HUES64 (cell line): ENCODE data around the gene EEPD1.
"Not testable (repeated sequence)": the region's sequence is repeated elsewhere in the genome, so short reads cannot be mapped to it uniquely, and the experiment has no call there.

Experiments
- H3K27ac ChIP-seq: 2 replicates; pipeline ENCODE4 v1.7.0; 2013; ENCODE audit warnings: low read depth, low read length, inconsistent platforms
- H3K27me3 ChIP-seq: 2 replicates; pipeline ENCODE4 v1.6.1; 2013; ENCODE audit warnings: mild to moderate bottlenecking, low read length; ENCODE audit not compliant: insufficient read depth
- H3K36me3 ChIP-seq: 2 replicates; pipeline ENCODE4 v1.6.1; 2013; ENCODE audit warnings: mild to moderate bottlenecking, low read length; ENCODE audit not compliant: insufficient read depth
- H3K4me1 ChIP-seq: 2 replicates; pipeline ENCODE4 v1.6.1; 2013; ENCODE audit warnings: mild to moderate bottlenecking, low read length, moderate library complexity; ENCODE audit not compliant: insufficient read depth
- H3K4me3 ChIP-seq: 2 replicates; pipeline ENCODE4 v1.5.1; 2013; ENCODE audit warnings: mild to moderate bottlenecking, low read length, moderate library complexity
- H3K9ac ChIP-seq: 2 replicates; pipeline ENCODE4 v1.6.1; 2013; ENCODE audit warnings: mild to moderate bottlenecking, low read depth, low read length
- H3K9me3 ChIP-seq: 2 replicates; pipeline ENCODE4 v1.6.1; 2013; ENCODE audit warnings: low read depth, low read length; ENCODE audit not compliant: insufficient read depth
- WGBS: fragments of 150-250, 120-280 bp; methylation state at CpG from one replicate; pipeline ENCODE4 v1.1.7; 2013; ENCODE audit warnings: missing lambda C conversion rate; 5-methylcytosine and 5-hydroxymethylcytosine counted together

The EEPD1 gene

GRCh38 chr7:36148422-36149065 is 4.5 kb upstream of the EEPD1 start:
- H3K4me3 ChIP-seq, result no peak overlapping the region
- H3K4me1 ChIP-seq, result peaks cover 5% of the 10 kb centered on the region; the same call in 1 of the 2 replicates
- 96% methylated on average over 4 of the region's 4 CpGs for WGBS
- no peak overlapping the region for H3K27ac ChIP-seq
- H3K27me3 ChIP-seq, result peaks cover 1% of the 10 kb centered on the region
- H3K9ac ChIP-seq, result no peak overlapping the region
- no peaks in the 10 kb centered on the region for H3K9me3 ChIP-seq
- no peaks in the 10 kb centered on the region for H3K36me3 ChIP-seq

DNA sequence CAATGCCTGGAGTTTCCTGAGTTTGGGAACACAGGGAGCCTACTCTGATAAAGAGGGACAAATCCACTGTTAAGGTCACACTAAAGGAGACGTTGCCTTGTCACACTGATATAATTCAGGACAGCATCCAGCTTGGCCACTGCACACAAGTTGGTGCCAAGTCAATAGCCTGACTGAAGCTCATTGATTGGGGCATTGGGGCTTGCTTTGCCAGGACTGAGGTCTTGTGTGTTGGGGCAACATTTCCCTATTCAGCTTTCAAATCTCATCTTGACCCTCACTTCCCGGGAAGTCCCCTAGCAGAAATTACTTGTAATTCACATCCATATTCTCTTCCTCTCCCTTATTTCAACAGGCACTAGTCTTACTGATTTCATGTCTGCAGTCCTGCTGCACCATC is 3.8 kb upstream of the EEPD1 start:
- not testable (repeated sequence) for H3K4me3 ChIP-seq, H3K9ac ChIP-seq, H3K27me3 ChIP-seq, H3K4me1 ChIP-seq, H3K9me3 ChIP-seq, H3K36me3 ChIP-seq, H3K27ac ChIP-seq
- no CpG with 5 or more reads among the region's 2 CpGs for WGBS

DNA sequence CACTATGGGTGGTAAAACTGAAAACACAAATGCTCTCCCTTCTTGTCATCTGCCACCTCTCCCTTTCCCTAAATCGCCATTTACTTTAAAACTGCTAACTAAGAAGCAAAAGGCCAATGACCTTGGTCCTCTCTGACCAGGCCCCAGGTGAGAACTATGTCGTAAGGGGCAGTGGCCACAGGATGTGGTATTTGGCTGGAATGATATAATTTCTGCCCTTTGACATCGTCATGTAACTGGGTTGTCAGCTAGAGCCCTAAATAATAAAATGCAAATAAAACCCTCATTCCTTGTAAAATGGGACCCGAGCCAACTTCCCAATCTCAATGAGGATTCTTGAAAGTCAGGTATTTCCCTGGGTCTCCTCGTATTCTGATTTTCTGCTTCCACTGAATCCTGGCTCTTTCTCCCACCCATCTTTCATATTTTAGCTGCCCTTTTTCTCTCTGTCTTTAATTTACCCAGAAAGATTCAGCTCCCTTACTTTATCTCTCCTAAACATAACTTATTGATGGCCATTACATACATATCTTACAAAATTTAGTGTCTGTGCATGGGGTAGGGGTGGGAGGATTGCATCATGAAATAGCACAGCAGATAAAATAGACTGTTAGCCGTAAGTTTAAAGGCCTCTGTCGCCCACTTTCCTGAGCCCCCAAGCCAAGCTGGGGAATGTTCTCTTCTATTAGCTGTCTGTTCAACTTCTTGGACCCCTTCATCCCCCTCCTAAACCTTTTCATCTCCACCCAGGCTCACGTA is 3.2 kb upstream of the EEPD1 start:
- H3K36me3 ChIP-seq, result no peaks in the 10 kb centered on the region
- no peak overlapping the region for H3K9ac ChIP-seq
- peaks cover 10% of the 10 kb centered on the region for H3K27me3 ChIP-seq
- H3K4me3 ChIP-seq, result no peak overlapping the region
- WGBS, result 81% methylated on average over 7 of the region's 8 CpGs
- H3K27ac ChIP-seq, result no peak overlapping the region
- H3K4me1 ChIP-seq, result peaks cover 5% of the 10 kb centered on the region
- H3K9me3 ChIP-seq, result no peaks in the 10 kb centered on the region

DNA sequence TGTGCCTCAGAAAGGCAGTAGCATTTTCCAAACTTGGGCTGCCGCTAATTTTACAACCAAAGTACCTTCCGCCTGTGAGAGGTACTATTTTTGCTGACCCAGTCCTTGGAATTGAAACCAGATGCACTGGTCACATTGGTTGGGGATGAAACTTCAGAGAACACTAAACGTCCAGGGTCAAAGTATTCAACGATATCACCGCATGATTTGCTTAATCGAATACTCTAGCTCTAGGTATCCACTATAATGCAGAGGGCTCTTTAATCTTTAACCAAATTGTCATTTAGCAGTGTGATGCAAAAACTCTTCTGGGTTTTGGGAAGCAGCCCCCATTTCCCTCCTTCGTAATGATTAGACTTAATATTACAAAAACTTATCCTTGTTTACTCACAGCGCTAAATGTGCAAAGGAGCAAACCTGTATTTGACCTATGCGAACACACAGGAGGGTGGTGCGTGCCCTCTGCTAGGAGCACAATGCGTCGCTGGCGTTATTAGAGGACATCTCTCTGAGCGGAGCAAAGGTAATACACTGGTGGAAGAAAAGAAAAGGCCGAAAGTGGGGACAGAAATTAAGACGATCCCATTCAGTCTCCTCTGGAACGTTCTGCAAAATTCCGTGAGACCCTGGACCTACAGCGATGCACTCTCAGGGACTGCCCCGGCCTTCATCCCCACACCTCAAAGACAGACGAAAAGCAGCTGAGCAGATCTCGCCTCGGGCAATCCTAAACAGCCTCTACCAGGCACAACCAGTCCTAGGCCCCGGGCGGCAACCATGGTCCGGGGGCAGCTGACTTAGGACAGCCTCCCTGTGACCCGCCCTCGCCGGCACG is 916 bp upstream of the EEPD1 start:
- Histone ChIP-seq H3K9me3 (no peaks in the 10 kb centered on the region), H3K4me3 (peak overlapping the region; percentile 74), H3K27me3 (peaks cover 25% of the 10 kb centered on the region), H3K36me3 (no peaks in the 10 kb centered on the region), H3K27ac (no peak overlapping the region), H3K4me1 (peaks cover 16% of the 10 kb centered on the region), H3K9ac (peak overlapping the region; percentile 36; the same call in 1 of the 2 replicates)
- 41% methylated on average over 30 of the region's 30 CpGs for whole genome bisulfite sequencing

DNA sequence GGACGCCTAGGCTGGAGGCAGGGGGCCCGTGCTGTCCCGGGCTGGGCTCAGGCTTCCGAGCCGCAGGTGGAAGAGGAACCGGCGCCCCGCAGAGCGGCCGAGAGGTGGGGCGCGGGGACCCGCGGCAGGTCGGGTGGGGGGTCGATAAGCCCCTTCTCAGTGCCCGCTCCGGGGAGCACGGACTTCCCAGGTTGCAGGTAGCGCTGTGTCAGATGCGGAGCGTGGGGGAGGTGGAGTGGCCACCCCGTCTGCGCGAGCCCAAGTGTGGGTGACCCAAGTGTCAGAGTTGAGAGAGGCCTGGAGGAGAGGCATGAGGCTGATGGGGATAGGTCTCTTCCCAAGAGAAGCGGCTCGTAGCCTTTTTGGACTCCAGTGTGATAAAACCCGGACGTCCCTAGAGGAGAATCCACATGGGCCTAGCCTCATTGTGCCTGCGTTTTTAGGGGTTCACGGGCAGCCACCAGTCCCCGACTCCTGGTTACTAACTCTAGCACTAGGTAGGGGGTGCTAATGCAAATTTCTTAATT is 580 bp downstream of the EEPD1 start:
- H3K36me3 ChIP-seq, result no peaks in the 10 kb centered on the region
- H3K27ac ChIP-seq, result peak overlapping the region; percentile 50; the same call in 1 of the 2 replicates
- H3K4me3 ChIP-seq, result peak overlapping the region; percentile 74
- H3K9me3 ChIP-seq, result no peaks in the 10 kb centered on the region
- H3K4me1 ChIP-seq, result peaks cover 16% of the 10 kb centered on the region
- peak overlapping the region; percentile 60 for H3K9ac ChIP-seq
- WGBS, result 12% methylated on average over 32 of the region's 32 CpGs
- H3K27me3 ChIP-seq, result peaks cover 34% of the 10 kb centered on the region

DNA sequence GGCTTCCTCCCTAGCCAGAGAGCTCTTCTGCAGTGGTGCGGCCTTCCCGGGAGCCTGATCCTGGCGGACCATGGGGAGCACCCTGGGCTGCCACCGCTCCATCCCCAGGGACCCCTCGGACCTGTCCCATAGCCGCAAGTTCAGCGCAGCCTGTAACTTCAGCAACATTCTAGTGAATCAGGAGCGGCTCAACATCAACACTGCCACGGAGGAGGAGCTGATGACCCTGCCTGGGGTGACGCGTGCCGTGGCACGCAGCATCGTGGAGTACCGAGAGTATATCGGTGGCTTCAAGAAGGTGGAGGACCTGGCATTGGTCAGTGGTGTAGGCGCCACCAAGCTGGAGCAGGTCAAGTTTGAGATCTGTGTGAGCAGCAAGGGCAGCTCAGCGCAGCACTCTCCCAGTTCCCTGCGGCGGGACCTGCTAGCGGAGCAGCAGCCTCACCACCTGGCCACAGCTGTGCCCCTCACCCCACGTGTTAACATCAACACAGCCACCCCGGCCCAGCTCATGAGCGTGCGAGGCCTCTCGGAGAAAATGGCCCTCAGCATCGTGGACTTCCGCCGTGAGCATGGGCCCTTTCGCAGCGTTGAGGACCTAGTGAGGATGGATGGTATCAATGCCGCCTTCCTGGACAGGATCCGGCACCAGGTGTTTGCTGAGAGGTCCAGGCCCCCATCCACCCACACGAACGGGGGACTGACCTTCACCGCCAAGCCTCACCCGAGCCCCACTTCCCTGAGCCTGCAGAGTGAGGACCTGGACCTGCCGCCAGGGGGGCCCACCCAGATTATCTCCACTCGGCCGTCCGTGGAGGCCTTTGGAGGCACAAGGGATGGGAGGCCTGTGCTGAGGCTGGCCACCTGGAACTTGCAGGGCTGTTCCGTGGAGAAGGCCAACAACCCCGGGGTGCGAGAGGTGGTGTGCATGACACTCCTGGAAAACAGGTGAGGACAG is 1.5 kb downstream of the EEPD1 start:
- Histone ChIP-seq H3K9me3 (no peaks in the 10 kb centered on the region), H3K4me3 (peak overlapping the region; percentile 74), H3K4me1 (peaks cover 19% of the 10 kb centered on the region), H3K27ac (no peak overlapping the region), H3K27me3 (peaks cover 39% of the 10 kb centered on the region), H3K36me3 (no peaks in the 10 kb centered on the region), H3K9ac (no peak overlapping the region)
- WGBS, result 93% methylated on average over 44 of the region's 44 CpGs

DNA sequence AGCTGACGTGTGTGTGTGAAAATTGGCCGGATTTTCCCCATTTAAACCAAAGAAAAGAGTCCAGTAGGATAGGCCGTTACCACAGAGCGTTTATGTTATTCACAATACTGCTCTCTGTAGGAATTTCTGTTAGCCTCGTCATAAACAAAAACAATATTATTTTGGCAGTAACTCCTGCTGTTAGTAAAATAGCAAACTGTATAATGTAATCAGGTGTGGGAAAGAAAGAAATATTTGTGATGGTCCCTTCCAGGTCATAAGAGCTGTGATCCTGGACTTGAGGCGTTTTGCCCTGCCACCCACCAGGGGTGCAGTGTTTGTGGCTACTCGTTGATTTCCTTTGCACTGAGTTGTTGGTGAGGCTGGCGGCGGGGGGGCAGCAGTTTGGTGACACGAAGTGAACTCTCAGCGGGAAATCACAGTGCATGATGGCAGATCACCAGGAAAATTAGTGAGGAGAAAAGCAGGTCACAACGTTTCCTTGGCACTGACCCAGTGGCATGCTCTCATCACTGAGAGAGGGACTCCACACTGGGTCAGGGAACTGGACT is 2.8 kb downstream of the EEPD1 start:
- no peaks in the 10 kb centered on the region for H3K36me3 ChIP-seq
- 68% methylated on average over 11 of the region's 12 CpGs for WGBS

GRCh38 chr7:36157527-36158320 is 4.7 kb downstream of the EEPD1 start:
- Histone ChIP-seq H3K4me1 (peaks cover 14% of the 10 kb centered on the region), H3K9me3 (no peaks in the 10 kb centered on the region), H3K36me3 (no peaks in the 10 kb centered on the region), H3K4me3 (no peak overlapping the region), H3K27me3 (peaks cover 39% of the 10 kb centered on the region), H3K27ac (no peak overlapping the region), H3K9ac (no peak overlapping the region)
- 90% methylated on average over 7 of the region's 9 CpGs for WGBS

More for the DNA sequence above, 2.8 kb downstream of the EEPD1 start:
- H3K4me3 ChIP-seq, result no peak overlapping the region
- H3K9ac ChIP-seq, result no peak overlapping the region
- H3K27ac ChIP-seq, result no peak overlapping the region
- H3K9me3 ChIP-seq, result no peaks in the 10 kb centered on the region
- peaks cover 39% of the 10 kb centered on the region for H3K27me3 ChIP-seq
- H3K4me1 ChIP-seq, result peaks cover 19% of the 10 kb centered on the region

- Histone ChIP-seq H3K36me3 (no peaks in the 10 kb centered on the region), H3K4me1 (peaks cover 14% of the 10 kb centered on the region), H3K27me3 (peaks cover 39% of the 10 kb centered on the region), H3K9ac (no peak overlapping the region), H3K4me3 (no peak overlapping the region), H3K9me3 (no peaks in the 10 kb centered on the region), H3K27ac (no peak overlapping the region)
- WGBS, result 94% methylated on average over 2 of the region's 2 CpGs
Observed at GRCh38 chr7:36158321-36158605, 5.2 kb downstream of the EEPD1 start.

- Histone ChIP-seq H3K9me3 (no peaks in the 10 kb centered on the region), H3K9ac (no peak overlapping the region), H3K36me3 (no peaks in the 10 kb centered on the region), H3K4me3 (no peak overlapping the region), H3K4me1 (peaks cover 14% of the 10 kb centered on the region), H3K27ac (no peak overlapping the region), H3K27me3 (peaks cover 29% of the 10 kb centered on the region)
- 86% methylated on average over 3 of the region's 3 CpGs for WGBS
Observed at GRCh38 chr7:36159618-36160017, 6.6 kb downstream of the EEPD1 start.
